HL-60 (cell line): Measurements from ENCODE around the gene BAIAP2.

Experiments
- DNase-seq, 2 experiments: peaks; one replicate each; pipeline ENCODE4 v3.0.0-alpha.2; 2010 to 2020; ENCODE audit warnings: low read depth in 1 of 2, low spot score in 1 of 2
- H3K27ac ChIP-seq: fragments of 250-450 bp; sonication (Bioruptor Pico); replicated peaks from 2 replicates; pipeline ENCODE4 v1.5.1; 2020; ENCODE audit warnings: mild to moderate bottlenecking, moderate library complexity
- H3K27me3 ChIP-seq: fragments of 250-450 bp; sonication (Bioruptor Pico); 2 replicates; pipeline ENCODE4 v1.5.1; 2021; ENCODE audit warnings: mild to moderate bottlenecking, moderate library complexity; ENCODE audit not compliant: insufficient read depth, poor library complexity, severe bottlenecking
- H3K4me3 ChIP-seq: replicated peaks from 2 replicates; pipeline ENCODE4 v1.5.1; 2011; ENCODE audit warnings: mild to moderate bottlenecking, control low read depth, low read length; ENCODE audit not compliant: insufficient read depth
- CTCF ChIP-seq: IDR thresholded peaks from one replicate; pipeline ENCODE4 v1.5.1; 2011; ENCODE audit warnings: low read length, control low read depth, inconsistent platforms; ENCODE audit not compliant: insufficient read depth
- GABPA ChIP-seq: IDR thresholded peaks from 2 replicates; pipeline ENCODE4 v1.6.1; 2012; ENCODE audit warnings: low read depth
- POLR2AphosphoS5 ChIP-seq: IDR thresholded peaks from 2 replicates; pipeline ENCODE4 v1.6.1; 2012; ENCODE audit warnings: low read depth
- REST ChIP-seq: IDR thresholded peaks from 2 replicates; pipeline ENCODE4 v1.6.1; 2012; ENCODE audit warnings: low read depth; ENCODE audit not compliant: insufficient replicate concordance
- SPI1 ChIP-seq: IDR thresholded peaks from 2 replicates; pipeline ENCODE4 v1.6.1; 2012; ENCODE audit warnings: low read depth, mild to moderate bottlenecking, borderline replicate concordance

The BAIAP2 gene

GRCh38 chr17:81131486-81132196, 96.7 kb downstream of the BAIAP2 start:
- Histone ChIP-seq H3K4me3 (no peak overlapping the region), H3K27ac (no peak overlapping the region), H3K27me3 (peaks cover 4% of the 10 kb centered on the region)
- no peak for DNase-seq
- no peak for TF ChIP-seq POLR2AphosphoS5

- no peak for DNase-seq
- H3K27me3 ChIP-seq: peaks cover 4% of the 10 kb centered on the region
- no peak overlapping the region for H3K4me3 ChIP-seq
- no peak overlapping the region for H3K27ac ChIP-seq
- TF ChIP-seq CTCF (no peak), REST (no peak), SPI1 (no peak), POLR2AphosphoS5 (no peak), GABPA (no peak)
Observed at GRCh38 chr17:81132197-81132540, 97.2 kb downstream of the BAIAP2 start.

- H3K27ac ChIP-seq: no peak overlapping the region
- H3K27me3 ChIP-seq: peaks cover 4% of the 10 kb centered on the region
- no peak for DNase-seq
- H3K4me3 ChIP-seq: no peak overlapping the region
- TF ChIP-seq GABPA (no peak), CTCF (no peak), REST (no peak), POLR2AphosphoS5 (no peak), SPI1 (no peak)
Observed at GRCh38 chr17:81132770-81133723, 98.1 kb downstream of the BAIAP2 start.

GRCh38 chr17:81134064-81134781, 99.3 kb downstream of the BAIAP2 start:
- TF ChIP-seq GABPA (no peak), SPI1 (no peak), CTCF (no peak), REST (no peak), POLR2AphosphoS5 (no peak)
- Histone ChIP-seq H3K27ac (no peak overlapping the region), H3K27me3 (peaks cover 4% of the 10 kb centered on the region), H3K4me3 (no peak overlapping the region)
- no peak for DNase-seq
